GM19328 (cell line): ENCODE measurements around the gene HSF4.

Experiments used
- ATAC-seq: cut with Tn5 transposase; IDR thresholded peaks from one replicate; pipeline ENCODE4 v1.9.1; 2021; ENCODE audit warnings: mild to moderate bottlenecking, moderate library complexity; ENCODE audit not compliant: unreplicated experiment

HSF4 gene

DNA sequence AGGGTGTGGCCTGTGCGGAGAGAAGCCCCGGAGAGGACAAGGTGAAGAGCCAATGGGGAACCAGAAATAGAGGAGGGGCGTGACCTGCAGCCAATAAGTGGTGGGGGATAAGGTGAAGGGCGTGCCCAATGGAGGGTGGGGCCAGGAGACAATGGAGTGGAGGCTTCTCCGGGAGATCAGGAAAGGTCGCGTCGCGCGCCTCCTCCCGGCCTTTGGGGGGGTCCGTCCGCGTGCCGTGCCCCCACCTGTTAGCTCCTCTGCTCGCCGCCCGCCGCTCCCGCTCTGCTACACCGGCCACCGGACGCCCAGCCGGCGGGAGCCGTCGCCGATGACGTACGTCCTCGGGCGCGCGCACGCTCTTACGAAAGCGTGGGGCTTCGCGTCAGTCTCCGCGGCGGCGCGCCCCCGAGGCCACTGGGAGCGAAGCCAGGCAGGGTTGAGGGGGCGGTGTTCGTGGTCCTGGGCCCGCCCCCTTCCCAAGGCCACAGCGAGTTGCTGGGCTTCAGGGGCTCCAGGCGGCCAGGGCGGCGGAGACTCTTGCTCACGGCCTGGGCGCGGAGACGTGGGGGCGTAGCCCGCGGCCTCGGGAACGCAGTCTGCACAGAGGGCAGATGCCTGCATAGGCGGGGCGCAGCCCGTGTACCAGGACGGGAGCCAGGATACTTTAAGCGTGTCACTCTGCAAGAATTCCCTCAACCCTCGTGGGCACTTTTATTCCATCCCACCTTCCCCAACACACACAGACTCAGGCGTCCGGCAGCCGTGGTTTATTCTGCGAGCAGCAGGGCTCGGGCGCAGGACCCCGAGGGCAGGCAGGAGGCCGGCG is 19.3 kb downstream of the HSF4 start, which contains the start of gene MATCAP1:
MATCAP1 (minus strand) TSS at position 337 of the 826 bp plus-strand sequence. CDS start 3,353 bp downstream, outside the sequence.
- peak; percentile 88 for ATAC-seq

DNA sequence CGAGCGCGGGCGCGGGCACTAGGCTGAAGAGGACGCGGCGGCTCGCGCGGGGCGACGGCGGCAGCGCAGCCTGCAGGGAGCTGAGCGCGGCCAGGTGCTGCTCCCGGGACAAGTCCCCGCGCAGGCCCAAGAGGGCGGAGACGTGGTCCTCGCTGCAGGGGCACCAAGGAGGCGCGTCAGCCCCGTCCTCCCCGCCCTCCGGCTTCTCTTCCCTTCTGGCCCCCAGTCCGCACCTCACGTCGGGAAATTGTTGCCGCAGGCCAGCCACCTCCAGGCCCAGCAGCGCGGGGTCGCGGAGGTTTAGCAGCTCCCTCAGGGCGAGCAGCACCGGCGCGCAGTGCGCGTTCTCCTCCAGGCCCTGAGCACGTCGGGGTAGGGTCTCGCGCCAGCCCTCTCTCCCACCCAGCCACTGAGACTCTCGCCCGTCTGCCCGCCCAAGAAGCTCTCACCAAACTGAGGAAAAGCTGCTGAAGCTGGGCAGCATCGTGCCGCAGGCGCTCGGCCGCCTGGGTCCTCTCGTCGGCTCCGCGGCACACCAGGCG is 20.0 kb downstream of the HSF4 start:
- ATAC-seq = no peak

DNA sequence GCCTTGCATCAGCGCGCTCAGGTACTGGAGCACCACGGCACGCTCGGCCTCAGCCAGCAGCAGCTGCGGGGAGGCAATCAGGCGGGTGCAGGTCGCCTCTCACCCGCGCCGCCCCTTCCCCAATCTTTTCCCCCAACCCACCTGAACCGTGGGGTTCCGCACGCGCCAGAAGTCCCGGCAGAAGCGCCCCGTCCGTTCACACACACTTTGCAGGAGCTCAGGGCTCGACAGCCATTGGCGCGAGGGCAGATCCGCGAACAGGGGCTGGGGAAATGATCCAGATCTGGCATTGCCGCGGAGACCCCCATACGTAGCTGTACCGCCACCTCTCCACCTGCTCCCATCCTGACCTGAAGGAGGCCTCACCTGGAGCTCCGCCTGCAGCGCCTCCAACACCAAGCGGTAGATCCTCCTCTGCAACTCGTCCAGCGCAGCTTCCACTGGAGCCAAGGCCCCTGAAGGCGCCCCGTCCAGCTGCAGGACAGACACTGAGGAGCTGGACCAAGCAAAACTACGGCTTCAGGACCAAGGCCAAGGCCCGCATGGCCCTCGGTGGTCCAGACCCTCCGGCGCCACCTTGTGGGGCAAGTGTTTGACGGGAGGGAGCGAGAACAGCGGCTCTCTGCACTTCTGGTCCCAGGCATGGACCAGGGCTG is 20.6 kb downstream of the HSF4 start:
- ATAC-seq = no peak

DNA sequence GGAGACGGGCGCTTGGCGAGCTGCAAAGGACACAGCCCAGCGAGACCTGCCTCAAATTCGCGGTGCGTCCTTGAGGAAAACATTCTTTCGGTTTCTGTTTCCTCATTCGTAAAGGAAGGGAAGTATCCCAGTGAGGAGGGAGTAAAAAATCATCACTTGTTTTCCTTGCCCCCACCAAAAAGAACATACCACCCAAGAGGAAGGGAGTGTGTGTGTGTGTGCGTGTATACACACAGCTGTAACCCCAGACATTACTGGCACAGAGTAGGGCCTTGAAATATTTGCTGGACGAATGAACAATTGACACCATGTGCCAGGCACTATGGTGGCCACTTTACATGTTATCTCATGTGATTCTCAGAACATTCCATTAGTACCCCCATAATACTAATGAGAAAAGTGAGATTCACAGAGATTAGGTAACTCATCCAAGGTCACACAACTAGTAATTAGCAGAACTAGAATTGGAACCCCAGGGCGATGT is 21.1 kb downstream of the HSF4 start:
- ATAC-seq = no peak

DNA sequence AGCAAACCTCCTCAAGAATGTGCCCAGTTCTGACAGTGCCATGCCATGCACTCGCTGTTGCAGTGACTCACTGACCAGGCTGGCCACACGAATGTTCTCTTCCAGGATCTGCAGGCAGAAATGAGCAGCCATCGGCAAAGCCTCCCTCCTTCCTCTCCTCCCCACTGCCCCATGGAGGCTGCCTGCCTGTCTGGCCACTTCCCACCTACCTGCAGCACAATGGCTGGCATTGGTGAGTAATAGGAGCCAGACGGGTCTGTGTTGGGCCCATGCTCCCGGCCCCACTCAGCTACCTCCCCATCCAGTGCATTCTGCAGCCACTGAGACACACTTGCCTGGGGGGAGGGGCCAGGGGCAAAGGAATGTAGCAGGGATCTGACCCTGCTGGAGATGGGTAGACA is 22.0 kb downstream of the HSF4 start:
- ATAC-seq = no peak

DNA sequence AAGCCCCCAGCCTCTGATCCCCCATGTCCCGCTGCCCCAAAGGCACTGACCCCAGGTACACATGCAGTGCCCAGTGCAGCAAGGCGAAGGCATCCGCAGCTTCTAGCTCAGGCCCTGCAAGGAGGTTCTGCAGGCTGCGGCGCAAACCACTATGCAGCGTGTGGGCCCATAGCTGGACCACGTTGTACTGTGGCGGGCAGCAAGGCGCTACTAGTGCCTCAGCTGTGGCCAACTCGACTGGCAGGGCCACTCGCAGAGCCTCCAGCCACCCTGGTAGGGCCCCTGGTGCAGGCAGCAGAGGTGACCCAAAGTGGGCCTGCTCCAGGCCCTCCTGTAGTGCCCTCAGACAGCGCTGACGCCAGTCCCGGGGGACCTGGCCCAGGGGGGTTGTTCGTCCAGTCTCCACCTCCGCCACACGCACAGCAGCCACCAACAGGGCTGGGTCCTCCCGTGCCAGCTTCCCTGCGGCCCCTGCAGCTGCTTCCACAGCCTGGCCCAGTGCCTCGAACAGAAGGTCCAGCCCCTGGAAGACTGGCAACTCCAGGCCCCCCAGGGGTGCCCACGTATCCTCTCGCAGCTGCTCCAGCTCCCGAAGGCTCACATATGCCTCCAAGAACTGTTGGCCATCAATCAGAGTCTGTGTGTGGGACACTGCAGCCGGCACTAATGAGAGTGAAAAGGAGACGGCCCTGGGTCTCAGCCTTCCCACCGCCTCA is 22.8 kb downstream of the HSF4 start:
- no peak for ATAC-seq

DNA sequence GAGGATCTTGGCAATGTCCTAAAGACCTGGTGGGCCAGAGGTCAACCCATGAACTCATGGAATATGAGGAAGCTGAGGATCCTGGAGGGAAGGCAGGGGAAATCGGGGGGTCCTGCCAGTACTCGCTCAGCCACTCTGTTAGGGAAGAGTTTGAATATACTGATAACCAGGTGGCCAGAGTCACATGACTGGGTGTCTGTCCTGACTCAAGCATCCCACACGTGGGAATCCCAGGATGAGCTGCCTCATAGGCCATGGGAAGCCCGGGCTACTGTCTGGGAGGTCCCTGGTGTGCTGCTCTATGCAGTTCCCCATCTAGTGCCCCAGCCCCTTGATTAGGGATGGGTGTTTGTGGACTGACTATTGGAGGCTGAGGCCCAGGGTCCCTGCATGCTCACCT is 23.8 kb downstream of the HSF4 start:
- ATAC-seq = no peak

DNA sequence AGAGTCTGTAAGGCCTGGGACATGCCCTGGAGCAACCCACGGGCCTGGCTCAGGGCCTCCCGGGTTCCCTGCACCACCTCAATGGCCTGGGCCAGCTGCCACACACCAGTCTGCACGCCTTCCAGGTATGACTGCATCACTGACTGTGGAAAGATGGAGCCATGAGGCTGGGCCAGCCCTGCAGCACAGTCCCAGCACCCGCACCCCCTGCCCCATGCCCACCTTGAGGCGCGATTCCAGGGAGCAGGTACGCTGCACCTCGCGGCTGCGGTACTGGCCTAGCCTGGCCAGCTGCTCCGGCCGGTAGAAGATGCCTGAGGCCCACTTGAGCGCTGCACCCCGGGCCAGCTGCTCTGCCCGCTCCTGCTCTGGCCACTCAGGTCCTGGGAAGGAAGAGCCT is 24.3 kb downstream of the HSF4 start:
- no peak for ATAC-seq

DNA sequence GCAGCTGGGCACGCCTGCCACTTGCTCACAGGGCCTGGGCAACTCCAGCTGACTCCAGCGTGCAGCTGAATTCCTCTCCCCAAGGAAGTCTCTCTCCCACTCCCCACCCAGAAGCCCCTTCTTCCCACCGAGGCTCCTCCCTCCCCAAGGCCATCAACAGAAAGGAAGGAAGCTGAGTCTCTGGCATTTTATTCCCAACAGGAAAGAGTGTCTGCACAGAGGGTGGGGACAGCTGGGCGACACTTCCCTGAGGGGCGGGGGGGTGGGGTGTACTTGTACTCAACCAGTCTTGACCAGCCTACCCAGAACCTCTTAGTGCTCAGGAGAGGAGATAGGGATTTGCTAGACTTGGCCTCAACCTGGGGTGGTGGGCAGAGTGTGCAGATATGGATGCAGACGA is 25.5 kb downstream of the HSF4 start, which contains the start of gene EXOC3L1:
EXOC3L1 (minus strand) TSS at position 96 of the 400 bp plus-strand sequence. CDS start 460 bp downstream, outside the sequence.
- ATAC-seq = no peak

DNA sequence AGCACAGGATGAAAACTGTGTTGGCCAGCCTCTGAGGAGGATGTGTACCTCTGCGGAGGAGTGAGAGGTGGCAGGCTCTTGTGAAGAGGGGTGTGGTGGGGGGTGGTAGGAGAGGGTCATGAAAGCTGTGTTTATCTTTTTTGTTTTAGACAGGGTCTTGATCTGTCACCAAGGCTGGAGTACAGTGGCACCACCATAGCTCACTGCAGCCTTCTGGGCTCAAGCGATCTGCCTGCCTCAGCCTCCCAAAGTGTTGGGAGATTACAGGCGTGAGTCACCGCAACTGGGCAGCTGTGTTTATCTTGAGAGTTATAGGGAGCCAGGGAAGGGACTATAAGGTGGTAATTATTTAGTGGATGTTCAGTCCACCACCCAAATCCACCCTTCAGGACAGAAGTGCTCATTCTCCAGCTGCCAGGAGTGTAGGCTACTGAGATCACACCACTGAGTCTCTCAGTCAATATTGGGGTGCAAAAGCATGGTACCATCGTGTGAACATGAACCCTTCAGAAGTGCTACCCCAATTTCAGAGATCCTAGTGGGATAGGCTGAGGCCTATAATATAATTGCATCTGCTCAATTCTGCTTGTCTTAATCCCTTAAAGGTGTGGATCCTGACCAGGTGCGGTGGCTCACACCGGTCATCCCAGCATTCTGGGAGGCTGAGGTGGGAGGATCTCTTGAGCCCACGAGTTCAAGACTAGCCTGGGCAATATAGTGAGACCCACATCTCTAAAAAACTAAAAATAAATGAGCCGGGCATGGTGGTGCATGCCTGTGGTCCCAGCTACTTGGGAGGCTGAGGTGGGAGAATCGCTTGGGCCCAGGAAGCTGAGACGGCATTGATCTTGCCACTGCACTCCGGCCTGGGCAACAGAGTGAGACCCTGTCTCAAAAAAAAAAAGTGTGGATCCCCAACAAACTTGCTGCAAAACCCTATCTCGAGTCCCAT is 26.2 kb downstream of the HSF4 start:
- ATAC-seq = no peak

DNA sequence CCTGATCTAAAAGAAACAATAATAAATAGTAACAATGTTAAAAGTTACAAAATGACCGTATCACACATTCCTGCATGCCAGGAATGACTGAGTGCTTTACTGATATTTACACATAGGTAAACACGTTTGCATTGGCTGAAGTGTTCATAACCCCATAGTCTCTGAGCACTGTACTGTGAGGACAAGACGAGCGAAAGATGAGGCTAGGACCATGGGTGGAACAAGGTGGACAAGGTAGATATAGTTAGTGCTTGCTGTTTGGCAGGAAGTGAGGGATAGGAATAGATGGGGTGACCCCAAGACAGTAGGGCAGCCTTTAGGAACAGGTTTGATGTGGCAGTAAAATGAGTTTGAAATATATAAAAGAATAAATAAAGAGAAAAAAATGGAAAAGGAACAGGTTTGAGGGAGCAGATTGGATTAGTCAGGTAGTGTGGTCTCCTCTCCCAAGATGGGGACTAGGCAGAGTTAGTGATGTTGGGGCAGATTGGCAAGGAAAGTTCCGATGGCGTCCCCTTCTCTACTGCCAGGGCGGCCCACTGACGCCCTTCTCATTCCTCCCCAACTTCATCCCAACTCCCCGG is 27.0 kb downstream of the HSF4 start:
- ATAC-seq = no peak

DNA sequence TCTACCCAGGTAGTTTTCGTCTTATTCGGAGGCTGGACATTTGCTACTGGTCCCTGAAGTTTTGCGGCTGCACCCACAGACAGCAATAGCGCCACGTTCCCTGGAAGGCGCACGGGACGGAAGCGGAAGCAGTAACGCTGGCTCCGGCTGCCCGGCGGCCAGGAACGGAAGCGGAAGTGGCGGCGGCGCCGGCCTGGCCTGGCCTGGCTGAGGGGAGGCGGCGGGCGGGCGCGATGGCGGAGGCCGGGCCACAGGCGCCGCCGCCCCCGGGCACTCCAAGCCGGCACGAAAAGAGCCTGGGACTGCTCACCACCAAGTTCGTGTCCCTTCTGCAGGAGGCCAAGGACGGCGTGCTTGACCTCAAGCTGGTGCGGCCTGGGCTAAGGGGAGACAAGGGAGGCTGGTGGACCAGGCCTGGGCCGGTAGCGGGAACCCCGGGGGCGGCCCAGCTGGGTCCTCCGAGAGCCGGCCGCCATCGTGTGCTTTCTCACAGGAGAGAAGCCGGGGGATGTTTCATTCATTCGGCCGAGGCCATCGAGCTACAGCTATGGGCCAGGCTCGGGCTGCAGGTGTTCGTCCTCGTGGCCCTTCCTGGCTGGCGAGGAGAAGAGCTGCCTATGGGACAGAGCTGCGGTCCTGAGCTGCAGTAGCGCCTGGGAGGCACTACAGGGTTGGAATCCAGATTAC is 27.6 kb downstream of the HSF4 start, which contains the start of gene E2F4:
E2F4 (plus strand) TSS at position 161 of the 687 bp plus-strand sequence; CDS start at position 234, 73 bp downstream.
- peak; percentile 88 for ATAC-seq

DNA sequence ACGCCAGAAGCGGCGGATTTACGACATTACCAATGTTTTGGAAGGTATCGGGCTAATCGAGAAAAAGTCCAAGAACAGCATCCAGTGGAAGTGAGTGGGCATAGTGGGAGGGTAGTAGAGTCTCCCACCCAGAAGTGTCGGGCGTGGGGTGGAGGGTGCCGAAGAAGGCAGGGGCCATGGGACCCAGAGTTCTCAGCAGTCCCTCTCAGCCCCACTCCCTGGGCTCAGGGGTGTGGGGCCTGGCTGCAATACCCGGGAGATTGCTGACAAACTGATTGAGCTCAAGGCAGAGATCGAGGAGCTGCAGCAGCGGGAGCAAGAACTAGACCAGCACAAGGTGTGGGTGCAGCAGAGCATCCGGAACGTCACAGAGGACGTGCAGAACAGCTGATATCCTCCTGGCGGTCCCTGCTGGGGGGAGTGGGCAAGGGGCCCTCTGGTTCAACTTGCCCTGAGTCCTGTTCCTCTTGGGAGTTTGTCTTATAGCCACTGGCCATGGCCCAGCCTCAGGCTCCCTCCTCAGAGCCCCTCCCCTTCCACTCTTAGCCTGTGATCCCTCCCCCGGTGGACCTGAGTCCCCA is 28.3 kb downstream of the HSF4 start:
- ATAC-seq = no peak

DNA sequence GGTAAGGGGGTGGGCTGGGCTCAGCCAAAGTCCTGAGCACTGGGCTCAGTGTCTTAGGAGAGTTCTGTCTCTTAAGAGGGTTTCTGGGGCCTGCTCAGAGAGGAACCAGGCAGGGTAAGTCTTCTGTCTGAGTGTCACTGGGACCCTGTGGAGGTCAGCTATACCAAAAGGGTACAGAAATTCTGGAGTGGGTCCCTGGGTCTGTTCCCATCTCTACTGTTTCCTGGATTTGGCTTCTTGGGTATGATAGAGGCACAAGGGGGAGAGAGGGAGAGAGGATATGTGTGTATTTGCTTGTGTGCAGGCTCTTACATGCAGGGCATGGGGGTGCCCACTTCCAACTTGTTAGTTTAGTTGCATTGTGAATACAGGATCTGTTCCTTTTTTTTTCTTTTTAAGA is 29.0 kb downstream of the HSF4 start:
- ATAC-seq = no peak

DNA sequence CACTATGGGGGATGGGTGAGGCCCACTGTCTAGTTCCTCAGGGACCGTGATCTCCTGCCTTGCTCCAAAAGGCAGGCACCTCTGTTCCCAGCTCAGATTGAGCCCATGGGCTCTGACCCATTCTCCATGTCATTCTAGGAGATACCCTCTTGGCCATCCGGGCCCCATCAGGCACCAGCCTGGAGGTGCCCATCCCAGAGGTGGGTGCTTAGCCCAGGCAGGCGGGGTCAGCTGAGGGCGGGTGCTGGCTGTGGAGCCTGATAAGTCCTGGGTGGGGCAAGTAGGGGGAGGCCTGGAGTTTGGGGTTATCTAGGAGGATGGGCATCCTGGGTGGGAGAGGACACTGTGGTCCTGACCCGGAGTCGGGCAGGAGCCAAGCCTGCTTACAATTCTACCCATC is 29.7 kb downstream of the HSF4 start:
- ATAC-seq = no peak

DNA sequence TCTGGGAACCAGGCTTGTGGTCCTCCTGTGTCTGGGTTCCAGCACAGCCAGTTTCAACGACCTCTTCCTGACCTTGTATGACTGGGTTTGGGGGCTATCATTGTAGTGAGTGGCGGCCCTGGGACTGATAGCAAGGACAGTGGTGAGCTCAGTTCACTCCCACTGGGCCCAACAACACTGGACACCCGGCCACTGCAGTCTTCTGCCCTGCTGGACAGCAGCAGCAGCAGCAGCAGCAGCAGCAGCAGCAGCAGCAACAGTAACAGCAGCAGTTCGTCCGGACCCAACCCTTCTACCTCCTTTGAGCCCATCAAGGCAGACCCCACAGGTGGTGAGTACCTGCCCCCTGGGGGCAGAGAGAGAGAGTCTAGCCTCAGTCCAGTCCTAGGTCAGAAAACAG is 31.1 kb downstream of the HSF4 start:
- ATAC-seq = no peak

DNA sequence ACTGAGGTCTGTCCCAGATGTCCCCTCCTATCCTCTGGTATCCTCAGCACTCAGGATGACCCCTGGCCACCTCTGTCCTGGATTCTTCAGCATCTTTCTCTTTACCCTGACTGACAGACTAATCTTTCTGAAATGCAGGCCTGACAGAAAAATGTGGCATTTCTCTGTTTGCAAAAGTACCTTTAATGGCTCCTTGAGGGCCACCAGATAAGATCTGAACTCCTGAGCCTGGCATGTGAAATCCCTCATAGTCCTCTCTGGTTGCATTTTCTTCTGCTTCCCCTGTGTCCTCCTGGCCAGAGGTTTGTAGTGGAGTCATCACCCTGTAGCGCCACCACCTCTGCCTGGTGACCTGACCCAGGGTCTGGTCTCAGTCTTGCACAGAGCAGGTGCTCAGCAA is 32.3 kb downstream of the HSF4 start:
- ATAC-seq = no peak

DNA sequence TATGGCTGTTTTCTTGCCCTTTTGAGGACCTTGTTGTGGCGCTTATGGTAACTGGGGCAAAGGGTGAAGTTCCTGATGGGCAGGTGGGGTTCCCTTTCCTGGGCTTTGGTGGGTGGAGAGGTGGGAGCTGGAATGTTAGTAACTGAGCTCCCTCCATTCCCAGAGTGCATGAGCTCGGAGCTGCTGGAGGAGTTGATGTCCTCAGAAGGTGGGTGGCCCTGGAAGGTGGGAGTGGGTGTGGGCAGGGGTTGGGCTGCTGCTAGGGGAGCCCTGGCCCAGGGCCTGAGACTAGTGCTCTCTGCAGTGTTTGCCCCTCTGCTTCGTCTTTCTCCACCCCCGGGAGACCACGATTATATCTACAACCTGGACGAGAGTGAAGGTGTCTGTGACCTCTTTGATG is 33.2 kb downstream of the HSF4 start:
- no peak for ATAC-seq
